HG02884 (cell line): ENCODE measurements around the gene PLCB4.

Experiments
- ATAC-seq: cut with Tn5 transposase; IDR thresholded peaks from one replicate; pipeline ENCODE4 v1.9.1; 2021; ENCODE audit warnings: mild to moderate bottlenecking, moderate library complexity; ENCODE audit not compliant: unreplicated experiment

Gene PLCB4

GRCh38 chr20:9508240-9508661 is 439.4 kb downstream of the PLCB4 start:
- no peak for ATAC-seq

GRCh38 chr20:9508696-9509178 is 439.9 kb downstream of the PLCB4 start:
- ATAC-seq = no peak

DNA sequence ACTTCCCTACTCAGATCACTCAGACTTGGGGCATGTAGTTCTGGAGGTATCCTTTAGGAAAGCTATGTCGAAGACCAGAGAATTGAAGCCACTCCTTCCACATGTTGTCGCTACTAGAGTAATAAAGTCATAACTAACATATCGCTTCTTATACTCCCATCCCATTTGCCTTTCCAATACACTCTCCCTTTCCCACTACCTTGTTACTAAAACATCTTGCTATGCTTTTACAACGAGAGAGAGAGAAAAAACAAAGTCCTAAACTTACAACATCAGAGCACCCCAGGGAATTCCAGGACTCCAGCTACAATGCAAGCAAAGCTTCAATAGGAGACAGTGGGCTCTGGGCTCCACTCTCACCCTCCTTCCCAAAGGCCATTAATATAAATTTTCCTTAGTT is 440.4 kb downstream of the PLCB4 start:
- ATAC-seq = no peak

DNA sequence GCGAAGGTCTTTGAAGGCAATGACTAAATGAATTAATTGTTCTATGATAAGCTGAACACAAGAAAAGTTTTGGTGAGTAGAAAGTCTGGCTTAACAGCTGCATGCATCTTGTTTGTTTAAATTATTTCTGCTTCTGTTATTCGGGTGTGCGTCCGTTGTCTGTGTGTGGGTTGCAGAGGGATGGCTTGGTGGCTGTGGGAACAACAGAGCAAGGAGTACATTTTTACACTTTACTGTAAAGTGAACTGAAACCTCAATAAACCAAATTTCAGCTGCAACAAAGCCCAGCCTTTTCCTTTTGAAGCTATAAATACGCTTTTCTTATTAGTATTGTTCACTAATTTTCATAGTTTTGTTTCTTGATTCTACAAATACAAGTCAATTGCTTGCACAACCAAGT is 442.0 kb downstream of the PLCB4 start:
- no peak for ATAC-seq

GRCh38 chr20:9514072-9514460 is 445.2 kb downstream of the PLCB4 start:
- ATAC-seq = no peak

- ATAC-seq = no peak
Observed at GRCh38 chr20:9514461-9515213, 445.8 kb downstream of the PLCB4 start, which contains the start of gene LAMP5. Gene LAMP5 (plus strand): TSS chr20:9514590. CDS start chr20:9514853, 263 bp downstream.

GRCh38 chr20:9515214-9515585 is 446.3 kb downstream of the PLCB4 start:
- ATAC-seq = no peak

- ATAC-seq = no peak
Observed at GRCh38 chr20:9515741-9516233, 446.9 kb downstream of the PLCB4 start.

- no peak for ATAC-seq
Observed at GRCh38 chr20:9516234-9516871, 447.5 kb downstream of the PLCB4 start.

GRCh38 chr20:9517297-9518162 is 448.6 kb downstream of the PLCB4 start:
- ATAC-seq = no peak

- ATAC-seq = no peak
Observed at GRCh38 chr20:9518576-9519175, 449.8 kb downstream of the PLCB4 start.

DNA sequence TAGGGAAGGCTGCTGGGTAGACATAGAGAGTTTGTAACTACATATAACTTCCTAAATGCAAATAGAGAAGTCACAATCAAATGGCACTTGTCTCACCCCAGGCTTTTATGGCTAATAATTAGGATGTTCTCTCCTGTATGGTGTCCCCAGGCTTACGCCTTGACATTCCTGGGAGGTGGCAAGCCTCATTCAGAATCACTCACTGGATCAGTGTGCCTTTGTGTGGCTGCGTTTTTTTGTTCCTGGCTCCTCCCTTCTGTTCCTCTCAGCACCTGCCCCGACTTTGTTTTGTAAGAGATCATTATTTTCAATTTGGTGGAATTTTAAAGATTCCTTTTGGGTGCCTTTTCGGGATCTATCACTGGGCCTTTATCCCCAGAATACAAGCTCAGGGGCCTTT is 451.2 kb downstream of the PLCB4 start:
- ATAC-seq = no peak

DNA sequence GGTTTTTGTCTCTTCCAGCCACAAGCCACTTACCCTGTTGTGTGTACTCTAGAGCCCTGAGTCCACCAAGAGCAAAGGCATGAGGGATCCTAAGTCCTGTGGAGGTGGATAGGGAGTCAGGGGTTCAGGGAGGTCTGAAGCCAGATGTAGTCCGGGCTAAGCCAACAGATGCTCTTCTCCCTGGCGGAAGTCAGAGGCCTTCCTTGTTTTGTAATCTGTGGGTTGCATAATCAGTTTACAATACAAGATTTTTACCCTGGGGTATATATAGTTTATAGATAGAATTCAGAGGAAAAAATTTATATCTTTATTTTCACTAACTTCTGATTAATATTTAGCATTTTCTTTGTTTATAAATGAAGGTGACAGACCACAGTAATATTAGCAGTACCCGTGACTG is 454.7 kb downstream of the PLCB4 start:
- no peak for ATAC-seq
